Fibroblast of lung (primary cell): ENCODE measurements around the gene GTF2A1L. TPM values are rescaled to one million over a fixed set of nuclear protein-coding genes. Genes with fewer than 3 reads are reported as not detected.

ENCODE experiments used
- DNase-seq, 2 donors: peaks; one replicate each; pipeline versions ENCODE4 v3.0.0 to v3.0.0-alpha.2; 2010; ENCODE audit warnings: low read depth in 2 of 2
- H2AFZ ChIP-seq: 2 replicates; pipeline ENCODE4 v1.5.1; 2012; ENCODE audit warnings: low read length, control low read depth, inconsistent platforms
- H3K27ac ChIP-seq: 2 replicates; pipeline ENCODE4 v1.5.1; 2011; ENCODE audit warnings: low read length, control low read depth; ENCODE audit not compliant: insufficient read depth
- H3K27me3 ChIP-seq: 2 replicates; pipeline ENCODE4 v1.5.1; 2011; ENCODE audit warnings: mild to moderate bottlenecking, low read length; ENCODE audit not compliant: control insufficient read depth, insufficient read depth
- H3K36me3 ChIP-seq: 2 replicates; pipeline ENCODE4 v1.5.1; 2011; ENCODE audit warnings: low read length; ENCODE audit not compliant: control insufficient read depth, insufficient read depth
- H3K4me1 ChIP-seq: 2 replicates; pipeline ENCODE4 v1.5.1; 2011; ENCODE audit warnings: low read length; ENCODE audit not compliant: control insufficient read depth, insufficient read depth; ENCODE audit errors: extremely low read depth
- H3K4me2 ChIP-seq: 2 replicates; pipeline ENCODE4 v1.5.1; 2011; ENCODE audit warnings: low read length, control low read depth; ENCODE audit not compliant: insufficient read depth; ENCODE audit errors: extremely low read depth
- H3K4me3 ChIP-seq, 4 experiments: fragments of 200-600 bp in 1 of 4; sonication (generic) in 1 of 4; replicated peaks in 1 of 4; 2 replicates each; pipeline ENCODE4 v1.5.1; 2011 to 2016; ENCODE audit warnings: low read length in 4 of 4, low read depth in 3 of 4, mild to moderate bottlenecking in 3 of 4, control low read depth in 2 of 4, inconsistent platforms in 1 of 4, mixed read lengths in 1 of 4; ENCODE audit not compliant: insufficient read depth in 1 of 4; ENCODE audit errors: control extremely low read depth in 1 of 4
- H3K79me2 ChIP-seq: 2 replicates; pipeline ENCODE4 v1.5.1; 2012; ENCODE audit warnings: mild to moderate bottlenecking, low read length, inconsistent platforms; ENCODE audit not compliant: control insufficient read depth, insufficient read depth
- H3K9ac ChIP-seq: 2 replicates; pipeline ENCODE4 v1.5.1; 2011; ENCODE audit warnings: mild to moderate bottlenecking, low read length, control low read depth; ENCODE audit not compliant: insufficient read depth
- H3K9me3 ChIP-seq: 2 replicates; pipeline ENCODE4 v1.5.1; 2012; ENCODE audit warnings: low read depth, low read length; ENCODE audit not compliant: control insufficient read depth, insufficient read depth
- H4K20me1 ChIP-seq: 2 replicates; pipeline ENCODE4 v1.5.1; 2011; ENCODE audit warnings: low read length; ENCODE audit not compliant: control insufficient read depth, insufficient read depth; ENCODE audit errors: extremely low read depth
- EZH2 ChIP-seq: IDR thresholded peaks from 2 replicates; pipeline ENCODE4 v1.5.1; 2012; ENCODE audit warnings: low read length, control low read depth, mild to moderate bottlenecking; ENCODE audit errors: missing control alignments
- polyA plus RNA-seq, 2 donors: library from polyadenylated mRNA; depleted of rRNA in 1 of 2; stranded (reverse) in 1 of 2; unstranded in 1 of 2; fragments of >200 nt; gene quantifications; 2 replicates each; pipeline ENCODE4 v1.2.1, GENCODE V29; 2011 to 2012; ENCODE audit warnings: missing spikeins in 1 of 2
- total RNA-seq: library from RNA; depleted of rRNA; stranded (reverse); fragments of >200 nt; gene quantifications from 2 replicates; pipeline ENCODE4 v1.2.1, GENCODE V29; 2014
- TF ChIP-seq, protein P1 (sequence below), 2 donors: IDR thresholded peaks in 1 of 2; conservative IDR thresholded peaks in 1 of 2; 1 replicate in 1 of 2; 2 replicates in 1 of 2; pipeline ENCODE4 v1.5.1; 2011 to 2012; ENCODE audit warnings: low read length in 2 of 2, control low read depth in 1 of 2, inconsistent platforms in 1 of 2, low read depth in 1 of 2, mild to moderate bottlenecking in 1 of 2

Gene GTF2A1L
- total and polyA plus RNA-seq, 2 donors (not counting 1 experiment from before 2014, with no cell fraction given): 0.26 to 3.5 TPM

DNA sequence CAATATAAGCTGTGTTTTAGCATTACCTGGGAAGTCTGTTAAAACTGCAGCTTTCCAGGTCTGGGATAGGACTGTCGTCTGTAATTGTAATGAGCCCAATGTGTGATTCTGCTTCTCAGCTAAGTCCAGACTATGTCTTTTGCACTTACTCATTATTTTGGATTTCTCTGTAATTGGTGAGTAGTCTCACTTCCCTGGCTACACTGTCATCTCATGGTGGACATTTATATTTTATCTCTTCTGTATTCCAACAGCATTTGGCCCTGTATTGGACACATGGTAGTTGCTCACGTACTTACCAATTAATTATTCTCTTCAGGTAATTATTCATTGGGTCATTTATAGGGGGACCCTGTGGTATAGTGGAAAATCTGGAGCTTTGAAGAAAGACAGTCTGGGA lies 109.9 kb downstream of the GTF2A1L start:
- Histone ChIP-seq H3K9me3 (no peaks in the 10 kb centered on the region), H3K9ac (no peak overlapping the region), H3K4me3 (no peak overlapping the region), H3K79me2 (no peaks in the 10 kb centered on the region), H3K27me3 (no peaks in the 10 kb centered on the region), H3K27ac (no peak overlapping the region), H3K4me2 (no peak overlapping the region), H3K4me1 (peaks cover 3% of the 10 kb centered on the region), H3K36me3 (no peaks in the 10 kb centered on the region), H4K20me1 (no peaks in the 10 kb centered on the region), H2AFZ (no peak overlapping the region)
- peak in 1 of 2 donors; percentile 28 for DNase-seq
- TF ChIP-seq EZH2: no peak
- TF ChIP-seq, protein P1, sequence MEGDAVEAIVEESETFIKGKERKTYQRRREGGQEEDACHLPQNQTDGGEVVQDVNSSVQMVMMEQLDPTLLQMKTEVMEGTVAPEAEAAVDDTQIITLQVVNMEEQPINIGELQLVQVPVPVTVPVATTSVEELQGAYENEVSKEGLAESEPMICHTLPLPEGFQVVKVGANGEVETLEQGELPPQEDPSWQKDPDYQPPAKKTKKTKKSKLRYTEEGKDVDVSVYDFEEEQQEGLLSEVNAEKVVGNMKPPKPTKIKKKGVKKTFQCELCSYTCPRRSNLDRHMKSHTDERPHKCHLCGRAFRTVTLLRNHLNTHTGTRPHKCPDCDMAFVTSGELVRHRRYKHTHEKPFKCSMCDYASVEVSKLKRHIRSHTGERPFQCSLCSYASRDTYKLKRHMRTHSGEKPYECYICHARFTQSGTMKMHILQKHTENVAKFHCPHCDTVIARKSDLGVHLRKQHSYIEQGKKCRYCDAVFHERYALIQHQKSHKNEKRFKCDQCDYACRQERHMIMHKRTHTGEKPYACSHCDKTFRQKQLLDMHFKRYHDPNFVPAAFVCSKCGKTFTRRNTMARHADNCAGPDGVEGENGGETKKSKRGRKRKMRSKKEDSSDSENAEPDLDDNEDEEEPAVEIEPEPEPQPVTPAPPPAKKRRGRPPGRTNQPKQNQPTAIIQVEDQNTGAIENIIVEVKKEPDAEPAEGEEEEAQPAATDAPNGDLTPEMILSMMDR (conservative IDR thresholded peaks at IDR 0.05 in 1 of 2, IDR thresholded peaks at IDR 0.05 in 1 of 2; ENCODE audit: low read depth in 1 of 2, low read length in 2 of 2): peak in 1 of 2 donors; percentile 33

DNA sequence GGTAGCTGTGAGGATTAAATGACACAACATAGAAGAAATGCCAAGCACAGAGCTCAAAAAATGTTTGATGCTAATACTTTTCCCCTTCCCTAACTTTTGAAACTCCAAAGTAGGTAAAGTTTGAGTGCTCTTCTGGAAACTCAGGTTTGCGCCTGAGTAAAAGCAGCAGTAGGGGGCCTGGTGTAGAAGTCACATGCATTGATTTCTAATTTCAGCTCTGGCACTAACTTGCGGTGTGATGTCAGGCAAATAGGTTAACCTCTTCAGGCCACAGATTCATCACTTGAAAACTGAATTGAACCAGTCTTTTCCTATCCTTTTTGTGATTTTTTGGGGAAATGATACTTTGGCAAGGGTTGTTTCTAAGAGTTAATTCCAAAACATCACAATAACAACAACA lies 110.6 kb downstream of the GTF2A1L start:
- Histone ChIP-seq H3K9ac (no peak overlapping the region), H3K27ac (no peak overlapping the region), H3K9me3 (no peaks in the 10 kb centered on the region), H3K4me1 (no peaks in the 10 kb centered on the region), H3K27me3 (peaks cover 4% of the 10 kb centered on the region), H3K4me2 (no peak overlapping the region), H3K4me3 (no peak overlapping the region), H2AFZ (no peak overlapping the region), H4K20me1 (no peaks in the 10 kb centered on the region), H3K79me2 (no peaks in the 10 kb centered on the region), H3K36me3 (no peaks in the 10 kb centered on the region)
- no peak for DNase-seq
- TF ChIP-seq, protein P1 (conservative IDR thresholded peaks at IDR 0.05 in 1 of 2, IDR thresholded peaks at IDR 0.05 in 1 of 2; ENCODE audit: low read depth in 1 of 2, low read length in 2 of 2): no peak
- no peak for TF ChIP-seq EZH2

DNA sequence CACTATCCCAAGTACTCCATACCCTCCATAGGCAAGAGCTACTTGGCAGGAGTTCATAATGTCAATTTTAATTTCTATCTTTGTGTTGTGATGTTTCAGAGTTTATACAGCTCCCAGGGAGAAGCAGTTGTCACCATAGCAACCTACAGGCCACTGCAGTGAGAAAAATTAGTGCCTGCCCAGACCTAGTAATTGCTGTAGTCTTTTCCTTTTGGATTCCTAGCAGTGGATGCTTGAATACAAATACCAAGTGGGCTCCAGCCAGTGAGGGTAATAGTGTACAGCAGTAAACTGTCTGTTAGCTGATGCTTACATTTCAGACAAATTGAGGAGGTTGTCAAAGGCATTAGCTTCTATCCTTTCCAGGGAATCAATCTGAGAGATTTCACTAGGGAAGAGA lies 111.2 kb downstream of the GTF2A1L start:
- no peak for TF ChIP-seq EZH2
- TF ChIP-seq, protein P1 (conservative IDR thresholded peaks at IDR 0.05 in 1 of 2, IDR thresholded peaks at IDR 0.05 in 1 of 2; ENCODE audit: low read depth in 1 of 2, low read length in 2 of 2): no peak
- no peak overlapping the region for H3K4me2 ChIP-seq
- no peaks in the 10 kb centered on the region for H3K36me3 ChIP-seq
- H3K9ac ChIP-seq: no peak overlapping the region
- H2AFZ ChIP-seq: no peak overlapping the region
- H3K9me3 ChIP-seq: no peaks in the 10 kb centered on the region
- H3K27me3 ChIP-seq: peaks cover 4% of the 10 kb centered on the region
- H3K4me1 ChIP-seq: no peaks in the 10 kb centered on the region
- no peak for DNase-seq
- H4K20me1 ChIP-seq: no peaks in the 10 kb centered on the region
- no peaks in the 10 kb centered on the region for H3K79me2 ChIP-seq
- no peak overlapping the region for H3K4me3 ChIP-seq
- H3K27ac ChIP-seq: no peak overlapping the region

Other genes starting within 250 kb of the GTF2A1L start
- gene PPP1R21, start 177.1 kb upstream of the GTF2A1L start, total RNA-seq: 21.3 and 28.9 TPM in 2 replicates
- 19.0 and 19.2 TPM in 2 replicates for gene PPP1R21, start 177.1 kb upstream of the GTF2A1L start, polyA plus RNA-seq
- gene STON1, start 87.7 kb upstream of the GTF2A1L start, total RNA-seq: 12.1 and 16.7 TPM in 2 replicates
- 5.5 and 11.3 TPM in 2 replicates for gene STON1, start 87.7 kb upstream of the GTF2A1L start, polyA plus RNA-seq
- not detected in 2 replicates for gene LHCGR, start 137.9 kb downstream of the GTF2A1L start, total RNA-seq
- gene LHCGR, start 137.9 kb downstream of the GTF2A1L start, polyA plus RNA-seq: 0.12 TPM in 1 of 2 replicates, not detected in the other